Hepatocyte (in vitro differentiated cells): ENCODE measurements around the gene CLEC16A. TPM values are rescaled to one million over a fixed set of nuclear protein-coding genes. Genes with fewer than 3 reads are reported as not detected.

Experiments used
- DNase-seq: peaks from one replicate; pipeline ENCODE4 v3.0.0-alpha.2; 2016; ENCODE audit warnings: low spot score
- H2AFZ ChIP-seq: fragments of 200-600 bp; sonication (generic); 2 replicates; pipeline ENCODE4 v1.6.0; 2016; ENCODE audit warnings: antibody characterized with exemption, mild to moderate bottlenecking
- H3K27ac ChIP-seq: fragments of 200-600 bp; sonication (generic); 2 replicates; pipeline ENCODE4 v1.5.1; 2016; ENCODE audit warnings: mild to moderate bottlenecking
- H3K27me3 ChIP-seq: fragments of 200-600 bp; sonication (generic); 2 replicates; pipeline ENCODE4 v1.6.1; 2016
- H3K36me3 ChIP-seq: fragments of 200-600 bp; sonication (generic); replicated peaks from 2 replicates; pipeline ENCODE4 v1.5.1; 2016; ENCODE audit warnings: low read depth; ENCODE audit not compliant: insufficient read depth
- H3K4me1 ChIP-seq: fragments of 200-600 bp; sonication (generic); 2 replicates; pipeline ENCODE4 v1.5.1; 2016; ENCODE audit warnings: mild to moderate bottlenecking, moderate library complexity; ENCODE audit not compliant: insufficient read depth
- H3K4me2 ChIP-seq: fragments of 200-600 bp; sonication (generic); 2 replicates; pipeline ENCODE4 v1.6.0; 2016
- H3K4me3 ChIP-seq: fragments of 200-600 bp; sonication (generic); 2 replicates; pipeline ENCODE4 v1.5.1; 2016; ENCODE audit warnings: mild to moderate bottlenecking
- H3K79me2 ChIP-seq: fragments of 200-600 bp; sonication (generic); 2 replicates; pipeline ENCODE4 v1.6.0; 2017; ENCODE audit warnings: mild to moderate bottlenecking
- H3K9me2 ChIP-seq: fragments of 200-600 bp; sonication (generic); replicated peaks from 2 replicates; pipeline ENCODE4 v1.6.0; 2017; ENCODE audit warnings: mild to moderate bottlenecking; ENCODE audit not compliant: insufficient read depth
- H3K9me3 ChIP-seq: fragments of 200-600 bp; sonication (generic); 2 replicates; pipeline ENCODE4 v1.5.1; 2016; ENCODE audit warnings: low read depth, mild to moderate bottlenecking
- H4K20me1 ChIP-seq: fragments of 200-600 bp; sonication (generic); 2 replicates; pipeline ENCODE4 v1.6.0; 2016; ENCODE audit warnings: mild to moderate bottlenecking; ENCODE audit not compliant: insufficient read depth, poor library complexity, severe bottlenecking
- EZH2 ChIP-seq: fragments of 200-600 bp; sonication (generic); IDR thresholded peaks from 2 replicates; pipeline ENCODE4 v1.6.1; 2016; ENCODE audit warnings: antibody characterized with exemption, mild to moderate bottlenecking, borderline replicate concordance
- EZH2phosphoT487 ChIP-seq: fragments of 200-600 bp; sonication (generic); IDR thresholded peaks from one replicate; pipeline ENCODE4 v1.6.1; 2018; ENCODE audit warnings: antibody characterized with exemption, mild to moderate bottlenecking, low read depth, moderate library complexity; ENCODE audit not compliant: unreplicated experiment, severe bottlenecking
- WGBS: methylation state at CpG from one replicate; pipeline ENCODE4 v1.1.6; 2016; ENCODE audit warnings: low lambda C conversion rate; ENCODE audit errors: missing lambda C conversion rate; 5-methylcytosine and 5-hydroxymethylcytosine counted together
- polyA plus RNA-seq: library from polyadenylated mRNA; unstranded; fragments of >200 nt; fragmentation: Nextera tagmentation; extraction: Ambion mirVana; gene quantifications from 2 replicates; pipeline ENCODE4 v1.2.1, GENCODE V29; 2016
- total RNA-seq: library from RNA; depleted of rRNA; stranded (reverse); fragments of >200 nt; gene quantifications from 2 replicates; pipeline ENCODE4 v1.2.3, GENCODE V29; 2014
- TF ChIP-seq, protein P1 (sequence below): fragments of 200-600 bp; sonication (generic); IDR thresholded peaks from 2 replicates; pipeline ENCODE4 v1.5.1; 2016; ENCODE audit warnings: antibody characterized with exemption, mild to moderate bottlenecking; ENCODE audit not compliant: poor library complexity

The CLEC16A gene
- total and polyA plus RNA-seq, 2 experiments from 2014 or later: 22.3 to 22.6 TPM

DNA sequence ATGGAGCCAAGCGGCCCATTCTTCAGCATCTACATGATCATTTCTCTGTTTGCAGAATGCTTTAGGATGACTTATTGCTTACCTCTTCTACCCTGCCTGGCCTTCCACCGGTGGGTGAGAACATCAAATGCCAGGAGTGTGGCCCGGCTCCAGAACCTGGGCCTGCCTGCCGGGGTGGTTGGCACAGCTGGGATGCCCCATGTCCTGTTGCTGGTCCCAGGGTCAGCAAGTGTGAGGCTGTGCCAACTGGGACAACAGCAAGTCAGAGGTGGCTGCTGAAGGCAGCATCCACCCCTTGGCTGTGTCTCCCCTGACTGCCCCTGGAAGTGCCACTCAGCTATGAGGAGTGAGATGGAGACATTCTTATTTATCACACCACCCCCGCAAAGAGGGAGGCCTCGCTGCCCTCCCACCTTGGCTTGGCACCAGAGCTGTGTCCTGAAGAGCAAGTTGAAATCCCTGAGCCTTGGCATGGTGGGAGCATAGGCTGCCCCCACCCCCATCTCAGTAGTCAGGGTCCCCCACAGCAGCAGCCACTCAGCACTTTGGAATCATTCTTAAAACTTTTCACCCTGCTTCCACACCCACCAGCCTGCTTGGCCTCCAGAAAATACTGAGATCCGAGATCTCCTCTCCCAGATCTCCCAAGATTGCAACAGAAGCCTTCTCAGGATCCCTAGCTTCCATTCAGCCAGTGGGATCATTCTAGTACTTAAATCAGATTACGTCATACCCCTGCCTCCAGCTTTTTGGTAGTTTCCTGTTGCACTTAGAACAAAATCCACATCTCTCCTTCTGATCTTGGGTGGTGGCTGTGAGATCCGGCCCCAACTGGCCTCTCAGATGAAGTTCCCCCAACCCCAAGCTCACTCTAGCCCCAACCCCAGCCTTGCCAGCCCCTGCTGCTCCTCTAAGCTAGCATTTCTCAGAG, 184.1 kb downstream of the CLEC16A start:
- H4K20me1 ChIP-seq: no peaks in the 10 kb centered on the region
- no peaks in the 10 kb centered on the region for H3K9me2 ChIP-seq
- no peak overlapping the region for H3K4me2 ChIP-seq
- H3K27me3 ChIP-seq: no peaks in the 10 kb centered on the region
- 72% methylated on average over 9 of the region's 9 CpGs for WGBS
- peak overlapping the region; percentile 64 for H3K27ac ChIP-seq
- H3K4me1 ChIP-seq: peaks cover 33% of the 10 kb centered on the region
- no peaks in the 10 kb centered on the region for H3K36me3 ChIP-seq
- no peaks in the 10 kb centered on the region for H3K79me2 ChIP-seq
- peak; percentile 44 for DNase-seq
- no peak for TF ChIP-seq EZH2phosphoT487
- no peak for TF ChIP-seq EZH2
- TF ChIP-seq, protein P1, sequence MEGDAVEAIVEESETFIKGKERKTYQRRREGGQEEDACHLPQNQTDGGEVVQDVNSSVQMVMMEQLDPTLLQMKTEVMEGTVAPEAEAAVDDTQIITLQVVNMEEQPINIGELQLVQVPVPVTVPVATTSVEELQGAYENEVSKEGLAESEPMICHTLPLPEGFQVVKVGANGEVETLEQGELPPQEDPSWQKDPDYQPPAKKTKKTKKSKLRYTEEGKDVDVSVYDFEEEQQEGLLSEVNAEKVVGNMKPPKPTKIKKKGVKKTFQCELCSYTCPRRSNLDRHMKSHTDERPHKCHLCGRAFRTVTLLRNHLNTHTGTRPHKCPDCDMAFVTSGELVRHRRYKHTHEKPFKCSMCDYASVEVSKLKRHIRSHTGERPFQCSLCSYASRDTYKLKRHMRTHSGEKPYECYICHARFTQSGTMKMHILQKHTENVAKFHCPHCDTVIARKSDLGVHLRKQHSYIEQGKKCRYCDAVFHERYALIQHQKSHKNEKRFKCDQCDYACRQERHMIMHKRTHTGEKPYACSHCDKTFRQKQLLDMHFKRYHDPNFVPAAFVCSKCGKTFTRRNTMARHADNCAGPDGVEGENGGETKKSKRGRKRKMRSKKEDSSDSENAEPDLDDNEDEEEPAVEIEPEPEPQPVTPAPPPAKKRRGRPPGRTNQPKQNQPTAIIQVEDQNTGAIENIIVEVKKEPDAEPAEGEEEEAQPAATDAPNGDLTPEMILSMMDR: no peak
- no peak overlapping the region for H3K4me3 ChIP-seq
- H3K9me3 ChIP-seq: no peaks in the 10 kb centered on the region
- no peak overlapping the region for H2AFZ ChIP-seq

DNA sequence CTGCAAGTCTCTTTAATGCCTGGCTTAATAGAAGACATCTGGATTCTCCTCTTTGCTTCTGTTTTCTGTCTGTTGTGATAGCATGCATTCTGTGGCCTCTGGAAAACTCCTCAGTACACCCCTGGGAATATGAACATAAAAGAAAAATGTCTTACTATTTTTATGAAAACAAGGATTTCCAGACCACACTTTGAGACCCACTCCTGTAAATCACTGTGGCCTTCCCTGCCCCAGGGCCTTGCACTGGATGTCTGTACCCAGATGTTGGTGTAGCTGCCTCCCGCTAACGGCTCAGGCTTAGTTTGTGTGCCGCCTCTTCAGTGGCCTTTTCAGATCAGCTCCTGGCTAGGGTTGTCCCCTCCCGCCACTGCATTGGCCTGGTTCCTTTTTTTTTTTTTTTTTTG, 185.0 kb downstream of the CLEC16A start:
- WGBS: 58% methylated on average over 4 of the region's 4 CpGs
- TF ChIP-seq EZH2 (no peak), EZH2phosphoT487 (no peak)
- TF ChIP-seq, protein P1: no peak
- Histone ChIP-seq H3K4me1 (peaks cover 42% of the 10 kb centered on the region), H3K9me3 (no peaks in the 10 kb centered on the region), H2AFZ (no peak overlapping the region), H4K20me1 (no peaks in the 10 kb centered on the region), H3K9me2 (no peaks in the 10 kb centered on the region), H3K4me2 (no peak overlapping the region), H3K79me2 (no peaks in the 10 kb centered on the region), H3K27ac (peak overlapping the region; percentile 39), H3K27me3 (no peaks in the 10 kb centered on the region), H3K36me3 (no peaks in the 10 kb centered on the region), H3K4me3 (no peak overlapping the region)
- DNase-seq: no peak

DNA sequence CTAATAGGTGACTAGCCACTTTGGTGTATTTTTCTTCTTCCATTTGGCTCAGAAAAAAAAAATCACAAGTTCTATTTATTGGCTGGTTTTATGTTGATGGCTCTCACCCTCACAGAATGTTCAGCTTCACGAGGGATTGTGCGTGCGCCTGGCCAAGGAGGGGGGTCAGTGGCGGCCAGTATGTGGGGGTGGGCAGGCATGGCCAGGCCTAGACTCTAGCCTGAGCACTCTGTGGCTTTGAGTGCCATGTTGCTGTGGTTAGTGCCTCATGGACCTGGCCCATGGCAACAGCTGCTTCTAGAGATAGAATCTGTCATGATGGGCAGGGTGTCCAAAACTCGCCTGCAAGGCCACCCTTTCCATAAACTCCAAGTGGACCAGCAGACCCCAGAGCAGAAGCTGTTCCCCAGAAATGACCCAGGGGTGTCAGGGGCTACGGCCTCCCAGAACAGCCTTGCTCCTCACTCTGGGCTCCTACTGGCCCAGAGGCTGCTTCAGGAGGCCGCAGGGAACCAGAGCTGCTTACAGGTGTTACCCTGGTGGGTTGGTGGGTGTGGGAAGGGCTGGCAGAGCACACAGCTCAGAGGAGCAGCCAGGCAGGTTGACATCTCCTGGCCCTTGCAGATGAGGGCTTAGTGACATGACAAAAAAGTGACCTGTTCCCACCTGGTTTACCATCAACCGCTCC, 186.8 kb downstream of the CLEC16A start:
- no peak overlapping the region for H3K27ac ChIP-seq
- TF ChIP-seq EZH2 (no peak), EZH2phosphoT487 (no peak)
- TF ChIP-seq, protein P1: no peak
- no peak for DNase-seq

More for the DNA sequence above, 186.8 kb downstream of the CLEC16A start:
- 93% methylated on average over 8 of the region's 8 CpGs for WGBS
- Histone ChIP-seq H3K4me3 (no peak overlapping the region), H3K9me3 (no peaks in the 10 kb centered on the region), H2AFZ (no peak overlapping the region), H3K27me3 (no peaks in the 10 kb centered on the region), H3K79me2 (no peaks in the 10 kb centered on the region), H3K9me2 (no peaks in the 10 kb centered on the region), H3K4me1 (peaks cover 58% of the 10 kb centered on the region), H4K20me1 (no peaks in the 10 kb centered on the region), H3K4me2 (no peak overlapping the region), H3K36me3 (no peaks in the 10 kb centered on the region)
